ENCODE results near the gene SNX3. TPM values are rescaled to one million over a fixed set of nuclear protein-coding genes. Genes with fewer than 3 reads are reported as not detected.

The SNX3 gene
- total RNA-seq: 121 and 133 TPM in 2 replicates

DNA sequence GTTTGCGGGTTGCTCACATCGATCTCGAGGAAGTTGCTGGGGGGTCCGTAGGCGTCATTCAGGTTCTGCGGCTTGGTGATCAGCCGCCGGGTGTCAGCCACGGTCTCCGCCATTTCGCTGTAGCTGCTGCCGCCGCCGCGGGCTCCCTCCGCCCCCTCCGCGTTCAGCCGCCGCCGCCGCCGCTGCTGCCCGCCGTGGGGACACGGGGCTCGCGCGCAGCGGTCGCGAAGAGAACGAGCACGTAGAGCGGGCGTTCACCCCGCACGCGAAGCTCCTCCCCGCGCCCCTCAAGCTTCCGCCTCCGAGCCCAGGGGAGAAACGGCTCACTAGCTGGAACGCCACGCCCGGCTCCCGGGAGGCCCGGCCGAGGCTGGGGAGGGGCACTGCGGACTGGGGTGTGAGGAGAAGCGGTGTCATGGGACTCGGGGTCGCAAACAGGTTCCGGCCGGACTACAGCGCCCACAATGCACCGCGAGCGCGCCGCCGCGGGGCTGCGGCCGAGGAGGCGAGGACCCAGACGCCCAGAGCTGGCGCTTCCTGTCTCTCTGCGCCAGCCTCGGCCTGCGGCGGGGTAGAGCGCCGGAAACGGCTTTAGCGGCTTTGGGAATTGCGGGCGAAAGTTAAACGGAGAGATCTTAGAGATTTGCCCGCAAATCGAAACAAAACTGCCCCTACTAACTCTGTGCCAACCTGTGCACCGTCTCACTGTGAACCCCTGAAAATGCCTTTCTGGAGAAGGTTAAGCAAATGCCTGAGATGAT is at the start of gene SNX3:
Gene SNX3, minus strand, starts transcription at position 232 of the 761 bp plus-strand sequence. Its CDS starts 119 bp downstream, at position 113.

DNA sequence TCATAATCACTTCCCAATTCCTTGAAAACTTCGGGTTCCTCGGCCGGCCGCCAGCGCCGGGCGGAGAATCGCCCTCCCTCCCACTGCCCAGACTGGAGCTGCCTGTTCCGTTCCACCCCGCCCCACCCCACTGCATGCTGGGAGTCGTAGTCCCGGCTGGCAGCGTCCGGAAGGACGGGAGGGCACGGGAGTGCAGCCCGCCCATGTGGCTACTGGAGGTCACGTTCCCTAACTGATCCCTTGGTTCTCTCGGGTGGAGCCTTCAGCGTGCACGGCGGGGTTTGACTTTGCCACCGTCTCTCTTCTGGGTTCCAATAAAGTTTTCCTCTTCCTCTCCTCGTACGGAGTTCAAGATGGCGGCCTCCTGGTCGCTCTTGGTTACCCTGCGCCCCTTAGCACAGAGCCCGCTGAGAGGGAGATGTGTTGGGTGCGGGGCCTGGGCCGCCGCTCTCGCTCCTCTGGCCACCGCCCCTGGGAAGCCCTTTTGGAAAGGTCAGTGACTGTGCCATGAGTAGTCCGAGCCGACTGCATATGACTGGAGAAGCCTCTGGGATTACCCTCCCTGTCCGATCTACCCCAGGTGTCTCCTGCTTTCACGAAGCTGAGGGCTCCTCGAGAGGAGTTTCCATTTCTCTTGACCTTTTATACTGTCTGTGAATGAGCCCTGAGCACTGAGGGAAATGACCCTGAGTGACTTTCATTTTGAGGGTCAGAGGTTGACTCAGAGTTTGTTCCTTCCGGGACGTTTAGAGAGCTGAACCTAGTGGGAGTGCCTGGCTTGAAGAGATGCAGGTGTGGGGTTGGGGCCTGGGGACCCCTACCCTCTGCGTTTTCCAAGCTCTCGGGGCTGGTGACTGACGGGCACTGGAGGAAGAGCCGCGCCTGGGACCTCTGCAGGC is 34.1 kb upstream of the SNX3 start, which contains the start of gene AFG1L:
Gene AFG1L, plus strand, starts transcription at position 328 of the 899 bp plus-strand sequence. Its CDS starts 26 bp downstream, at position 354.

DNA sequence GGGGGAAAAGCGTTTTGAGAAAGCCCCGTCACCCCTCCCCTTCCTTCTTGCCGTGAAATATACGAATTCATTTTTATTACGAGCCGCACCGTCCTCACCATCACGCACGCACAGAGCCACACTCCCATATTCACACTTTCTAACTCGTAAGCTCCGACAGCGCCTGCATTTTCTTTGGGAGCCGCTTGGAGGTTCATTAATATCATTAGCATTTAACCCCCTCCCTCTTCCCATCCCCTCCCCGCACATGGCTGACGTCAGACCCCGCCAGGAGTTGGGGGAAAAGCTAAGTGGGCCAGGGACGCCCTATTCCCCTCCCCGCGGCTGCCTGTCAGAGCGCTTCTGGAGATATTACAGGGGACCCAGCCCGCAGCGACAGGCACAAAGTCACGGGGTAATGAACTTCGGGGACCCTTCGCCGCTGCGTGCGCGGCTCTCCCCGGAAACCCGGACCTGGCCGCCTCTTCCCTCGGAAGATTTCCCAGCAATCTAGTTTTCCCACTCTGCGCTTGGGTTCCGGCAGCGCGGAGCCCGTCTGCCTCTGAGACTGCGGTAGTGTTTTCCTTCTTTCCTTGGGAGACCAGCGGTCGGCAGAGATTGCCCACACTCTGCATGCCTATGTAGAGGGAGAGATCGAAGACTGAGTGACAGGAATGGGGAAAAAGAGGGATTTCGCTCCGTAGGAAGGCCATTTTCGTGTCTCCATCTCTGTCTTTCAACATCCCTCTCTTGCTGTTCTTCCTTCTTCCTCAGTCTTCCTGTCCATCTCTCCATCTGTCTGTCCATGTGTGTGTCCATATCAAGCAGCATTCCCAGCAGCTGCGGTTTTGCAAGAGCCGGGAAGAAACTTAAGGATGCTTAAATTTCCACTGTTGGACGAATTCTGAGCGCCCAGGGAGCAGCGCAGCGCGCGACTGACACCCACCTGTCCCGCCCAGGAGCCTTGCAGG is 94.9 kb downstream of the SNX3 start, which contains the start of gene NR2E1:
Gene NR2E1, plus strand, starts transcription at position 309 of the 950 bp plus-strand sequence. CDS start 744 bp downstream, outside the sequence.

Small RNA genes within 50 kb of the gene (small RNA-seq; reads per million reads assigned to genes)
- gene RNA5SP212 (not detected), gene RNU6-1144P (0.16 reads per million), gene Z98742.2 (not detected)

Other genes starting within 250 kb of the SNX3 start
- 30.3 and 46.0 TPM in 2 replicates for gene OSTM1, start 186.3 kb downstream of the SNX3 start, total RNA-seq
- not detected in 2 replicates for gene NR2E1, start 95.0 kb downstream of the SNX3 start, total RNA-seq
- gene AFG1L, start 34.0 kb upstream of the SNX3 start, total RNA-seq: 3.4 and 5.0 TPM in 2 replicates

Data from hair follicle dermal papilla cell (primary cell).